ENCODE data around the gene CBY2.
"Not testable (repeated sequence)": the region's sequence is repeated elsewhere in the genome, so short reads cannot be mapped to it uniquely, and the experiment has no call there.

CBY2 gene, protein sequence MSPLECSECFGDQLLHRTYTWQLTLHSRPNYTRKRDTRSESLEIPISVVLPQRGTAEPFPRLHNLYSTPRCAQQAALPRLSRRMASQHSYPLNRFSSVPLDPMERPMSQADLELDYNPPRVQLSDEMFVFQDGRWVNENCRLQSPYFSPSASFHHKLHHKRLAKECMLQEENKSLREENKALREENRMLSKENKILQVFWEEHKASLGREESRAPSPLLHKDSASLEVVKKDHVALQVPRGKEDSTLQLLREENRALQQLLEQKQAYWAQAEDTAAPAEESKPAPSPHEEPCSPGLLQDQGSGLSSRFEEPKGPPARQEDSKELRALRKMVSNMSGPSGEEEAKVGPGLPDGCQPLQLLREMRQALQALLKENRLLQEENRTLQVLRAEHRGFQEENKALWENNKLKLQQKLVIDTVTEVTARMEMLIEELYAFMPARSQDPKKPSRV

DNA sequence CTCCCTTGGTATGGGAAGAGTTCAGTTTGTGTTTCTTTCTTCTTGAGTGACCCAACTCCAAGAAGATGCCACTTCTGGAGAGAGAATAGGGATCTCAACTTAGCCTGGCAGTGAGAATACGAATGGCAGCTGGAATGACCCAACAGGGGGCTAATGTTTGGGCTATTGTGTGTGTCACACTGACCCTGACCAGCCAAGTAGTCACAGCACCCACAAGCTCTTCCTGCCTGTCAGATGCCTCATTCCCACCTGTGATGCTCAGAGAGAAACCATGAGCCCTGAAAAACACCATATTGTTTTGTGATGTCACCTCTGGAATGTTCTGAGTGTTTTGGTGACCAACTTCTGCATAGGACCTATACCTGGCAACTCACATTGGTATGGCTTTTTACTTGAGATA, at the start of gene CBY2:
Gene CBY2 (plus strand): TSS at position 233 of the 400 bp plus-strand sequence. CDS start 71 bp downstream, at position 304.
- no peak for DNase-seq (ENCODE audit: extremely low spot score)
- TF ChIP-seq FOXM1 (IDR thresholded peaks at IDR 0.05; ENCODE audit: borderline replicate concordance) (no peak), FOXK2 (IDR thresholded peaks at IDR 0.05) (no peak), HDGF (IDR thresholded peaks at IDR 0.05; ENCODE audit: borderline replicate concordance) (no peak), ELF4 (IDR thresholded peaks at IDR 0.05) (no peak), LEF1 (IDR thresholded peaks at IDR 0.05; ENCODE audit: borderline replicate concordance) (no peak), TARDBP (IDR thresholded peaks at IDR 0.05) (no peak), ARNT (IDR thresholded peaks at IDR 0.05) (no peak), L3MBTL2 (conservative IDR thresholded peaks at IDR 0.05) (no peak), PKNOX1 (IDR thresholded peaks at IDR 0.05) (no peak), SP1 (IDR thresholded peaks at IDR 0.05) (no peak)
- ChIA-PET POLR2A (no interaction called here), CTCF (interaction anchor here (0.9 kb wide), 1 partner anchor 18 kb away, joined by 3 read pairs; no protein-coding TSS in a partner anchor)

DNA sequence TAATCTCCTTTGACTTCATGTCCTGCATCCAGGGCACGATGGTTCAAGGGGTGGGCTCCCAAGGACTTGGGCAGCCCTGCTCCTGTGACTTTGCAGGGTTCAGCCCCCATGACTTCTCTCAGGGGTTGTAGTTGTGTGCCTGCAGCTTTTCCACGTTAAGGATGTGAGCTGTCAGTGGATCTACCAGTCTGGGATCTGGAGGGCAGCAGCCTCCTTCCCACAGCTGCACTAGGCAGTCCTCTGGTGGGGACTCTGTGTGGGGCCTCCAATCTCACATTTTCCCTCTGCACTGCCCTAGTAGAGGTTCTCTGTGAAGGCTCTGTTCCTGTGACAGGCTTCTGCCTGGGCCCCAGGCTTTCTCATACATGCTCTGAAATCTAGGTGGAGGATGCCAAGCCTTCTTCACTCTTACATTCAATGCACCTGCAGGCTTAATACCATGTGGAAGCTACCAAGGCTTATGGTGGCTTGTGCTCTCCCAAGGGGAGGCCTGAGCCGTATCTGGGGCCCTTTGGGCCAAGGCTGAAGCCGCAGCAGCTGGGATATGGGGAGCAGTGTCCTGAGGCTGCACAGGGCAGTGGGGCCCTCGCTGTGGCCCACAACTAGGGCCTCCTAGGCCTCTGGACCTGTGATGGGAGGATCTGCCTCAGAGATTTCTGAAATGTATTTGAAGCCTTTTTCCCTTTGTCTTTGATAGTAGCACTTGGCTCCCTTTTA, 47.3 kb upstream of the CBY2 start:
- TF ChIP-seq FOXK2 (IDR thresholded peaks at IDR 0.05) (no peak), SUZ12 (IDR thresholded peaks at IDR 0.05) (no peak), FOXM1 (IDR thresholded peaks at IDR 0.05; ENCODE audit: borderline replicate concordance) (no peak), LEF1 (IDR thresholded peaks at IDR 0.05; ENCODE audit: borderline replicate concordance) (no peak)
- CTCF ChIA-PET, result no interaction called here
- DNase-seq (ENCODE audit: extremely low spot score), result no peak
- POLR2A ChIA-PET, result no interaction called here

- ChIA-PET CTCF (no interaction called here), POLR2A (no interaction called here)
- TF ChIP-seq TARDBP (IDR thresholded peaks at IDR 0.05), result no peak
- no peak for TF ChIP-seq FOXK2 (IDR thresholded peaks at IDR 0.05)
- TF ChIP-seq LEF1 (IDR thresholded peaks at IDR 0.05; ENCODE audit: borderline replicate concordance), result no peak
- no peak for DNase-seq (ENCODE audit: extremely low spot score)
These were observed 43.4 kb upstream of the CBY2 start for GRCh38 chr13:45658586-45659235.

DNA sequence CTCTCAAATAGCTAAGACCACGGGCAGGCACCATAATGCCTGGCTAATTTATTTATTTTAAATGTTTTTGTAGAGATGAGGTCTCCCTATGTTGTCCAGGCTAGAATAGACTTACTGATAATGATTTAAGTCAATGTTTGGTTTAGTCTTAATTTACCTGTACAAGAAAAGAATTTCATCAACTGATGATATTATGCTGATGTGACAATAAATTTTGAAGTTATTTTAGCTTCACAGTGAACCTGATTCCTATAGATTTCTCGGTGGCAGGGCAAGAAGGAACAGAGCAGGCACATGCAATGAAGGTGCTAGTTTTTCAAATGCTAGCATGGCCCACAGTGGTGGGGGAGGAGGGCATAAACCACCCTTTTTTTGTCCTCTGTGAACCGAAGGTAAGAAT, 42.6 kb upstream of the CBY2 start:
- no peak for DNase-seq (ENCODE audit: extremely low spot score)
- ChIA-PET POLR2A (no interaction called here), CTCF (no interaction called here)

DNA sequence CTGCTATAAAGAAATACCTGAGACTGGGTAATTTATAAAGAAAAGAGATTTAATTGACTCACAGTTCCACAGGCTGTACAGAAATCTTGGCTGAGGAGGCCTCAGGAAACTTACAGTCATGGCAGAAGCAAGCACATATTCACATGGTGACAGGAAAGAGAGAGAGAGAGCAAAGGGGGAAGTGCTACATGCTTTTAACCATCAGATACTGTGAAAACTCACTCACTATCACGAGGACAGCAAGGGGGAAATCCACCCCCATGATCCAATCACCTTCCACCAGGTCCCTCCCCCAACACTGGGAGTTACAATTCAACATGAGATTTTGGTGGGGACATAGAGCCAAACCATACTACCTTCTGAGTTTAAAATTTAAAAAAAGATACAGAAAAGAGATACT, 41.7 kb upstream of the CBY2 start:
- POLR2A ChIA-PET; CTCF ChIA-PET; DNase-seq (ENCODE audit: extremely low spot score): not testable (repeated sequence)

More for the DNA sequence above, 42.6 kb upstream of the CBY2 start:
- TF ChIP-seq SP1 (IDR thresholded peaks at IDR 0.05) (no peak), ELF4 (IDR thresholded peaks at IDR 0.05) (no peak), BHLHE40 (IDR thresholded peaks at IDR 0.05; ENCODE audit: borderline replicate concordance) (no peak), CTBP1 (IDR thresholded peaks at IDR 0.05; ENCODE audit: borderline replicate concordance) (no peak), ZNF384 (IDR thresholded peaks at IDR 0.05) (no peak), LEF1 (IDR thresholded peaks at IDR 0.05; ENCODE audit: borderline replicate concordance) (no peak), FOXK2 (IDR thresholded peaks at IDR 0.05) (no peak), TARDBP (IDR thresholded peaks at IDR 0.05) (no peak), FOXM1 (IDR thresholded peaks at IDR 0.05; ENCODE audit: borderline replicate concordance) (no peak), HDGF (IDR thresholded peaks at IDR 0.05; ENCODE audit: borderline replicate concordance) (no peak), NFRKB (IDR thresholded peaks at IDR 0.05) (no peak), FOXA1 (IDR thresholded peaks at IDR 0.05) (no peak)

DNA sequence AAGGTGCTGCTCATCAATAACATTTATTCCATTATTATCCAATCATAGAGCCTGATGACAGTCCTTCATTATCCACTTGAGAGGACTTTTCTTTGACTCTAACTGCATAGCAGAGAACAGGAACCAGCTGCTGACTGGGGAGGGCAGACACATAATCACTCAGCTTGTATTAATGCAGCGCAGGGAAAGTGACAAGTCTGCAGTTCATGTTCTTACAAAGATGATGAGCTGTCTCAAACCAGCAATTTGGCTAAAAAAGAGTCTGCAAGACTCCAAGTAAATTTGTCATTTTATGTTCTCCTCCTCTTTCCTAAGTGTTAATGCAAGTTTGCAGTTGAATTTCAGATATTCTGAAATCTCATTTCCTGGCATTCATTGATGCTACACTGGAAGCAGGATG, 40.0 kb upstream of the CBY2 start:
- ChIA-PET CTCF (no interaction called here), POLR2A (no interaction called here)
- TF ChIP-seq PKNOX1 (IDR thresholded peaks at IDR 0.05) (no peak), SUZ12 (IDR thresholded peaks at IDR 0.05) (no peak), FOXM1 (IDR thresholded peaks at IDR 0.05; ENCODE audit: borderline replicate concordance) (no peak), TARDBP (IDR thresholded peaks at IDR 0.05) (no peak), HDGF (IDR thresholded peaks at IDR 0.05; ENCODE audit: borderline replicate concordance) (no peak), LEF1 (IDR thresholded peaks at IDR 0.05; ENCODE audit: borderline replicate concordance) (no peak), CTBP1 (IDR thresholded peaks at IDR 0.05; ENCODE audit: borderline replicate concordance) (no peak), FOXA1 (IDR thresholded peaks at IDR 0.05) (no peak), SP1 (IDR thresholded peaks at IDR 0.05) (no peak), FOXK2 (IDR thresholded peaks at IDR 0.05) (no peak), ZNF384 (IDR thresholded peaks at IDR 0.05) (no peak)
- DNase-seq (ENCODE audit: extremely low spot score), result no peak

DNA sequence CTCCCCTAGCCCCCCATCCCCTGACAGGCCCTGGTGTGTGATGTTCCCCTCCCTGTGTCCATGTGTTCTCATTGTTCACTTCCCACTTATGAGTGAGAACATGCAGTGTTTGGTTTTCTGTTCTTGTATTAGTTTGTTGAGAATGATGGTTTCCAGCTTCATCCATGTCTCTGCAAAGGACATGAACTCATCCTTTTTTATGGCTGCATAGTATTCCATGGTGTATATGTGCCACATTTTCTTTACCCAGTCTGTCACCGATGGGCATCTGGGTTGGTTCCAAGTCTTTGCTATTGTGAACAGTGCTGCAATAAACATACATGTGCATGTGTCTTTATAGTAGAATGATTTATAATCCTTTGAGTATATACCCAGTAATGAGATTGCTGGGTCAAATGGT, 39.2 kb upstream of the CBY2 start:
- POLR2A ChIA-PET; CTCF ChIA-PET; DNase-seq (ENCODE audit: extremely low spot score): not testable (repeated sequence)

All from HEK293T (cell line).